Chondrocyte (in vitro differentiated cells): Measurements from ENCODE around the gene MEI1. TPM values are rescaled to one million over a fixed set of nuclear protein-coding genes. Genes with fewer than 3 reads are reported as not detected.

ENCODE experiments used
- DNase-seq: peaks from one replicate; pipeline ENCODE4 v3.0.0; 2021; ENCODE audit warnings: mixed read lengths, low spot score
- H3K27ac Mint-ChIP-seq: one replicate; pipeline ENCODE4 v1.8.0; 2021; ENCODE audit warnings: mild to moderate bottlenecking, moderate library complexity, mixed read lengths; ENCODE audit not compliant: unreplicated experiment
- H3K27me3 Mint-ChIP-seq: 2 replicates; pipeline ENCODE4 v1.8.0; 2021; ENCODE audit warnings: low read depth, mixed read lengths
- H3K36me3 Mint-ChIP-seq: 2 replicates; pipeline ENCODE4 v1.8.0; 2021; ENCODE audit warnings: low read depth, mixed read lengths
- H3K4me1 Mint-ChIP-seq: 2 replicates; pipeline ENCODE4 v1.8.0; 2021; ENCODE audit warnings: low read depth, mild to moderate bottlenecking, mixed read lengths
- H3K4me3 Mint-ChIP-seq: one replicate; pipeline ENCODE4 v1.8.0; 2021; ENCODE audit warnings: mild to moderate bottlenecking, moderate library complexity, mixed read lengths; ENCODE audit not compliant: unreplicated experiment
- H3K9me3 Mint-ChIP-seq: 2 replicates; pipeline ENCODE4 v1.8.0; 2021; ENCODE audit warnings: low read depth, mixed read lengths
- CTCF ChIP-seq: fragments of 200-600 bp; sonication (generic); IDR thresholded peaks from 2 replicates; pipeline ENCODE4 v1.5.0; 2021; ENCODE audit warnings: antibody characterized with exemption, mild to moderate bottlenecking, moderate library complexity
- total RNA-seq: library from RNA; stranded (reverse); gene quantifications from 3 replicates; pipeline ENCODE4 v1.2.1, GENCODE V29; 2021

The MEI1 gene
- total RNA-seq, 1 donor from 2014 or later, result 0.40 TPM

DNA sequence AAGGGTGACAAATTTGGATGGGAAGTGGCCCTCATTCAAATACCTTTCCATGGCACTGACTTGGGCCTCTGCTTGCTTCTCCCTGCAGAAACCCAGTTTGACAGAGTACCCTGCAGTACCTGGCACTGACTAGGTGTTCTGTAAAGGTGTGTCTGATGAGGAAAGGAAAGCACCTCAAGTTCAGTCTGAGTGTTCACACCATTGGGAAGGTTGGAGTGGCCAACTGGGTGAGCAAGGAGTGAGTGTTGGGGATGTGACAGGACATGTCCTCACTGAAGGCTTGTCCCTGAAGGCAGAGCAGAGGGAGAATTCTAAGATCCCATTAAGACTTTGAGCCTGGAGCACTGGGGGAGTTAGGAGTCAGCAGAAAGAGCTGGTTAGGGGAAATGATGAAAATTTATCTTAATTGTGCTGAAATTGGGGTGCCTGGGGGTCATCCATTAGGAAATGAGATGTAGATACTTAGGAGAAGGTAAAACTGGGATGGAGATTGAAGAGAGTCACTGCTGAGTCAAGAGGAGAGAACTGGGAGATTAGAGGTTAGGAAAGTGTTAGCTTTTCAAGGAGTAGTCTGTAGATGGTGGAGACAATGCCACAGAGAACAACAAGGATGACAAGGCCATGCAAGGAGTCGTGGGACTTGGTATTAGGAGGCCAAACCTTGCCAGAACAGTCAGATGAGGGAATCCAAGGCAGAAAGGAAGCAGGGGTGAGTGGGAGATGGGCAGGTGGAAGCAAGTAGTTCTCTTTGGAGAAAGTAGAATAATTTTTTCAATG lies 139.7 kb downstream of the MEI1 start:
- peak overlapping the region; percentile 70 for H3K27ac Mint-ChIP-seq

DNA sequence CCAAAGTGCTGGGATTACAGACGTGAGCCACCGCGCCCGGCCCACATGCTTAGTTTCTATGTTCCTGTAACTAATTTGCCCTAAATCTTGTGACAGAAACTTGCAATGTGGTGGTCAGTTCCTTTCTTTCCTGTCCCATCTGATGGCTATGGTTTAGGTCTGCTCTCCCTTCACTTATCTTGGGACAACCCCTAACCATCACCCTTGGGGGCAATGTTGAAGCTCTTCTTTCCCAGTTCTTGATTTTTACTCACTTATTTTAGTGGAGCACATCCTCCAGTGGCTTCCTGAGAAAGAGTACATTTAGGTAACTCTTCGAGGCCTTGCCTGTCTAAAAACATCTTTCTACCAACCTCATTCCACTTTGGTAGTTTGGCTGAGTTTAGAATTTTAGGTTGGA lies 140.9 kb downstream of the MEI1 start:
- peaks cover 18% of the 10 kb centered on the region for H3K36me3 Mint-ChIP-seq
- H3K27ac Mint-ChIP-seq, result peak overlapping the region; percentile 88
- peaks cover 73% of the 10 kb centered on the region for H3K4me1 Mint-ChIP-seq
- no peaks in the 10 kb centered on the region for H3K9me3 Mint-ChIP-seq
- H3K4me3 Mint-ChIP-seq, result no peak overlapping the region
- no peak for TF ChIP-seq CTCF
- no peaks in the 10 kb centered on the region for H3K27me3 Mint-ChIP-seq
- DNase-seq, result no peak

More for the DNA sequence above, 139.7 kb downstream of the MEI1 start:
- Mint-ChIP-seq H3K4me3 (no peak overlapping the region), H3K4me1 (peaks cover 71% of the 10 kb centered on the region), H3K9me3 (no peaks in the 10 kb centered on the region), H3K27me3 (no peaks in the 10 kb centered on the region), H3K36me3 (peaks cover 18% of the 10 kb centered on the region)
- no peak for DNase-seq
- TF ChIP-seq CTCF, result no peak

- Mint-ChIP-seq H3K9me3 (no peaks in the 10 kb centered on the region), H3K27ac (peak overlapping the region; percentile 88), H3K27me3 (no peaks in the 10 kb centered on the region), H3K36me3 (peaks cover 13% of the 10 kb centered on the region), H3K4me1 (peaks cover 77% of the 10 kb centered on the region), H3K4me3 (peak overlapping the region; percentile 33)
- no peak for DNase-seq
- TF ChIP-seq CTCF, result no peak
Measured at GRCh38 chr22:41841085-41841712, 141.9 kb downstream of the MEI1 start.

- no peaks in the 10 kb centered on the region for H3K27me3 Mint-ChIP-seq
- H3K27ac Mint-ChIP-seq, result no peak overlapping the region
- no peak for DNase-seq
- no peaks in the 10 kb centered on the region for H3K9me3 Mint-ChIP-seq
- H3K4me1 Mint-ChIP-seq, result peaks cover 79% of the 10 kb centered on the region
- H3K4me3 Mint-ChIP-seq, result no peak overlapping the region
- peaks cover 2% of the 10 kb centered on the region for H3K36me3 Mint-ChIP-seq
- no peak for TF ChIP-seq CTCF
Measured at GRCh38 chr22:41842996-41843970, 144.0 kb downstream of the MEI1 start.

DNA sequence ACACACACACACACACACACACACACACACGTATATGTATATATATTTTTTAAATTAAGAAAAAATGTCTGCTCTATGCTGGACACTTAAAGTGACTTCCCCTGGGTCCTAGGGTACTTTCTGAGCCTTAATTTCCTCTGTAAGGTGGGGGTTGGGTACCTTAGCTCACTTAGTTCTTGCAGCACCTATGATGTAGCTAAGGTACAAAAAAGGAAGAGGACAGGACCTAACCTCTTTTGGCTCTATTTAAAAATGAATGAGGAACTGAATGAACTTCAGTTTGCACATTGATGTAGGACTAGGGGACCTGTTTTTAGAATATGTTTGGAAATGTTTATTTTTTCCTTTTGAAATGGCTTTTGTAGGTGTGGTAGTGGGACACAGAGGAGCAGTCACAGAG lies 144.7 kb downstream of the MEI1 start:
- Mint-ChIP-seq H3K4me1 (peaks cover 79% of the 10 kb centered on the region), H3K27ac (no peak overlapping the region), H3K9me3 (no peaks in the 10 kb centered on the region), H3K4me3 (no peak overlapping the region), H3K36me3 (peaks cover 2% of the 10 kb centered on the region), H3K27me3 (no peaks in the 10 kb centered on the region)
- DNase-seq, result no peak
- no peak for TF ChIP-seq CTCF
